HepG2 (cell line): ENCODE measurements around the gene PCSK6. TPM values are rescaled to one million over a fixed set of nuclear protein-coding genes. Genes with fewer than 3 reads are reported as not detected.
A peak's percentile ranks its signal among the peaks of the same experiment; 100 is the strongest.

Experiments
- ATAC-seq: fragments of 200-7000 bp; cut with Tn5 transposase; 3 replicates; pipeline ENCODE4 v1.9.1; 2020; ENCODE audit warnings: mild to moderate bottlenecking, moderate library complexity
- BruUV-seq: library from RNA; stranded (reverse); fragments of 400-500 nt; replicated peaks from 2 replicates; lab custom pipeline; 2021; lab: Mats Ljungman, UMichigan
- CTCF ChIA-PET: fragments of 300-600 bp; formaldehyde crosslinking; extraction: SDS; loops from one replicate; lab custom pipeline; 2021; ENCODE audit warnings: low total read pairs, inconsistent platforms, low intra/inter-chr PET ratio; lab: Yijun Ruan, JAX
- POLR2A ChIA-PET: fragments of 350-600 bp; sonication (Branson Sonifier 250); formaldehyde crosslinking; loops from one replicate; lab custom pipeline; 2020; ENCODE audit warnings: antibody characterized with exemption, inconsistent platforms; lab: Yijun Ruan, JAX
- DNase-seq: peaks from one replicate; pipeline ENCODE4 v3.0.0-alpha.2; 2015; ENCODE audit warnings: low spot score
- FAIRE-seq: peaks from 3 replicates; lab custom pipeline; 2011; peaks lifted over from hg19 to GRCh38; lab: Jason Lieb, UNC
- H2AFZ ChIP-seq: one replicate; pipeline ENCODE4 v1.6.1; 2011; ENCODE audit warnings: low read length, inconsistent platforms
- H3K27ac ChIP-seq: fragments of 300-600 bp; 3 replicates; pipeline ENCODE4 v1.8.0; 2011; ENCODE audit warnings: mixed run types, mild to moderate bottlenecking, mixed read lengths, low read length, inconsistent platforms; ENCODE audit not compliant: insufficient read depth; ENCODE audit errors: extremely low read length
- H3K27me3 ChIP-seq, 2 experiments: fragments of 200-600 bp in 1 of 2; 2 replicates in 1 of 2; 3 replicates in 1 of 2; pipeline versions ENCODE4 v1.6.0 to v1.8.0; 2011; ENCODE audit warnings: low read length in 2 of 2, mild to moderate bottlenecking in 2 of 2, moderate library complexity in 2 of 2, inconsistent platforms in 1 of 2; ENCODE audit not compliant: insufficient read depth in 2 of 2, control insufficient read depth in 1 of 2
- H3K36me3 ChIP-seq, 2 experiments: fragments of 200-600 bp in 1 of 2; replicated peaks in 1 of 2; 2 replicates in 1 of 2; 3 replicates in 1 of 2; pipeline versions ENCODE4 v1.5.1 to v1.8.0; 2011; ENCODE audit warnings: low read length in 2 of 2, inconsistent platforms in 1 of 2; ENCODE audit not compliant: insufficient read depth in 2 of 2, control insufficient read depth in 1 of 2
- H3K4me1 ChIP-seq: 2 replicates; pipeline ENCODE4 v1.5.1; 2012; ENCODE audit warnings: low read length, inconsistent platforms; ENCODE audit not compliant: insufficient read depth
- H3K4me2 ChIP-seq: 2 replicates; pipeline ENCODE4 v1.6.0; 2011; ENCODE audit warnings: low read depth, low read length, inconsistent platforms
- H3K4me3 ChIP-seq, 3 experiments: fragments of 200-600 bp in 1 of 3; sonication (generic), shearing (Covaris generic) in 1 of 3; replicated peaks in 1 of 3; 2 replicates each; pipeline ENCODE4 v1.5.1; 2011 to 2016; ENCODE audit warnings: low read length in 3 of 3, inconsistent platforms in 2 of 3, low read depth in 2 of 3, mild to moderate bottlenecking in 2 of 3, control low read depth in 1 of 3, mixed read lengths in 1 of 3; ENCODE audit not compliant: insufficient read depth in 1 of 3
- H3K79me2 ChIP-seq: one replicate; pipeline ENCODE4 v1.6.1; 2011; ENCODE audit warnings: low read length, inconsistent platforms; ENCODE audit not compliant: insufficient read depth
- H3K9ac ChIP-seq: 2 replicates; pipeline ENCODE4 v1.6.0; 2011; ENCODE audit warnings: mild to moderate bottlenecking, low read depth, low read length, inconsistent platforms; ENCODE audit not compliant: insufficient read depth
- H3K9me3 ChIP-seq: 2 replicates; pipeline ENCODE4 v1.5.1; 2012; ENCODE audit warnings: mild to moderate bottlenecking, low read length
- H4K20me1 ChIP-seq: 2 replicates; pipeline ENCODE4 v1.6.0; 2011; ENCODE audit warnings: inconsistent platforms, mild to moderate bottlenecking, low read length, moderate library complexity; ENCODE audit not compliant: insufficient read depth
- CSRNP1 ChIP-seq: sonication (generic); formaldehyde crosslinking; IDR thresholded peaks from 2 replicates; pipeline ENCODE4 v1.8.1; 2023; ENCODE audit warnings: mild to moderate bottlenecking, missing genetic modification reagents
- DNMT1 ChIP-seq: sonication (generic); formaldehyde crosslinking; IDR thresholded peaks from 2 replicates; pipeline ENCODE4 v1.5.1; 2020; ENCODE audit warnings: mild to moderate bottlenecking, missing genetic modification reagents
- DRAP1 ChIP-seq: IDR thresholded peaks from 2 replicates; pipeline ENCODE4 v1.6.1; 2016; ENCODE audit warnings: missing genetic modification reagents, missing compliant biosample characterization
- FOSL1 ChIP-seq: sonication (generic); formaldehyde crosslinking; IDR thresholded peaks from 2 replicates; pipeline ENCODE4 v1.9.0; 2021; ENCODE audit warnings: missing genetic modification reagents, borderline replicate concordance
- HOXA7 ChIP-seq: sonication (generic); formaldehyde crosslinking; IDR thresholded peaks from 2 replicates; pipeline ENCODE4 v1.8.1; 2022; ENCODE audit warnings: mild to moderate bottlenecking, missing genetic modification reagents, moderate library complexity
- IRF1 ChIP-seq: sonication (generic); formaldehyde crosslinking; IDR thresholded peaks from 2 replicates; pipeline ENCODE4 v1.4.0; 2020; ENCODE audit warnings: low read depth, mild to moderate bottlenecking, missing genetic modification reagents
- NFYC ChIP-seq: IDR thresholded peaks from 2 replicates; pipeline ENCODE4 v1.6.1; 2016; ENCODE audit warnings: missing genetic modification reagents, missing compliant biosample characterization
- PRPF4 ChIP-seq: fragments of 200-400 bp; formaldehyde crosslinking; IDR thresholded peaks from 2 replicates; pipeline ENCODE4 v1.6.1; 2016; ENCODE audit warnings: low read length, low read depth; ENCODE audit not compliant: poor library complexity, severe bottlenecking
- SRSF4 ChIP-seq: fragments of 200-400 bp; formaldehyde crosslinking; IDR thresholded peaks from one replicate; pipeline ENCODE4 v1.6.1; 2018; ENCODE audit warnings: mild to moderate bottlenecking, low read depth, low read length, moderate library complexity; ENCODE audit not compliant: poor library complexity, severe bottlenecking
- SYNCRIP ChIP-seq: fragments of 200-400 bp; formaldehyde crosslinking; IDR thresholded peaks from 2 replicates; pipeline ENCODE4 v1.6.1; 2018; ENCODE audit warnings: mild to moderate bottlenecking, low read depth, low read length; ENCODE audit not compliant: insufficient read depth
- THAP11 ChIP-seq: IDR thresholded peaks from 2 replicates; pipeline ENCODE4 v1.6.1; 2016; ENCODE audit warnings: missing biosample characterization, missing genetic modification reagents
- ZBTB26 ChIP-seq: IDR thresholded peaks from 2 replicates; pipeline ENCODE4 v1.6.1; 2016; ENCODE audit warnings: missing compliant biosample characterization, missing genetic modification reagents, borderline replicate concordance
- ZC3H13 ChIP-seq: sonication (generic); formaldehyde crosslinking; IDR thresholded peaks from 2 replicates; pipeline ENCODE4 v1.8.1; 2023; ENCODE audit warnings: mild to moderate bottlenecking, missing genetic modification reagents, moderate library complexity
- ZNF224 ChIP-seq: sonication (generic); formaldehyde crosslinking; IDR thresholded peaks from 2 replicates; pipeline ENCODE4 v1.5.0; 2020; ENCODE audit warnings: mild to moderate bottlenecking, missing genetic modification reagents
- ZNF256 ChIP-seq: sonication (generic); formaldehyde crosslinking; conservative IDR thresholded peaks from 2 replicates; pipeline ENCODE4 v1.4.0; 2020; ENCODE audit warnings: missing genetic modification reagents
- ZNF558 ChIP-seq: sonication (generic); formaldehyde crosslinking; IDR thresholded peaks from 2 replicates; pipeline ENCODE4 v1.9.0; 2022; ENCODE audit warnings: mild to moderate bottlenecking, missing genetic modification reagents, borderline replicate concordance
- ZNF713 ChIP-seq: sonication (generic); formaldehyde crosslinking; IDR thresholded peaks from 2 replicates; pipeline ENCODE4 v1.4.0; 2020; ENCODE audit warnings: mild to moderate bottlenecking, missing genetic modification reagents
- ZNF720 ChIP-seq: sonication (generic); formaldehyde crosslinking; IDR thresholded peaks from 2 replicates; pipeline ENCODE4 v1.4.0; 2020; ENCODE audit warnings: missing genetic modification reagents
- ZNF792 ChIP-seq: IDR thresholded peaks from 2 replicates; pipeline ENCODE4 v1.6.1; 2016
- WGBS: methylation state at CpG from one replicate; pipeline ENCODE4 v1.1.6; 2017; ENCODE audit warnings: low lambda C conversion rate; 5-methylcytosine and 5-hydroxymethylcytosine counted together
- in situ Hi-C: cut with HindIII; loops from 2 replicates; pipeline ENCODE4 v1.10.0; 2017; ENCODE audit warnings: low pct_unique_long_range_greater_than_20kb; ENCODE audit not compliant: extremely low pct_ligation_motif_present
- intact Hi-C: fragments of 100-400 bp; cut with micrococcal nuclease; formaldehyde crosslinking; loops from one replicate; pipeline ENCODE4 v1.10.0; 2022; ENCODE audit not compliant: unreplicated experiment
- polyA plus RNA-seq, 8 experiments: library from polyadenylated mRNA; depleted of rRNA in 3 of 8; stranded (reverse) in 7 of 8; unstranded in 1 of 8; fragments of >200 nt; fragmentation: Illumina TruSeq in 4 of 8; extraction: Trizol in 4 of 8; gene quantifications; 2 replicates each; pipeline versions ENCODE4 v1.2.1 to v1.2.3, GENCODE V29; 2011 to 2016; ENCODE audit warnings: low read depth in 4 of 8, missing spikeins in 1 of 8, mixed read lengths in 1 of 8; ENCODE audit not compliant: insufficient read depth in 1 of 8
- total RNA-seq, 5 experiments: library from RNA; depleted of rRNA; stranded (reverse); fragments of >200 nt; fragmentation: Illumina TruSeq; extraction: Trizol; gene quantifications; 2 replicates each; pipeline ENCODE4 v1.2.3, GENCODE V29; 2016; ENCODE audit warnings: low read depth in 1 of 5

The PCSK6 gene
- total and polyA plus RNA-seq, 2 of the 13 experiments (the other 11 are each of a cell fraction or from before 2014, with no cell fraction given): 56.5 to 155 TPM

GRCh38 chr15:101526890-101527289, 37.4 kb upstream of the PCSK6 start:
- BruUV-seq: no TSS peak
- 70% methylated on average over 7 of the region's 7 CpGs for WGBS
- no peak for DNase-seq
- H3K27me3 ChIP-seq: no peaks in the 10 kb centered on the region
- H3K9ac ChIP-seq: peak overlapping the region; percentile 93
- no peak for TF ChIP-seq DRAP1 (CRISPR knock-in tag)
- TF ChIP-seq ZNF713 (CRISPR knock-in tag): 0 out of 2 replicates have a peak, but pooled peaks have one; percentile 9
- TF ChIP-seq IRF1: no peak
- no peak for TF ChIP-seq CSRNP1 (CRISPR knock-in tag)
- no peak for TF ChIP-seq SYNCRIP
- no peak for TF ChIP-seq HOXA7 (CRISPR knock-in tag)
- TF ChIP-seq FOSL1 (CRISPR knock-in tag): no peak
- no peak for TF ChIP-seq ZNF720 (CRISPR knock-in tag)
- TF ChIP-seq ZC3H13: 0 out of 2 replicates have a peak, but pooled peaks have one; percentile 2
- TF ChIP-seq SRSF4: no peak
- TF ChIP-seq DNMT1 (CRISPR knock-in tag): no peak
- peak; percentile 7; the same call in 1 of the 2 replicates for TF ChIP-seq ZNF224
- peak; percentile 20 for TF ChIP-seq PRPF4
- TF ChIP-seq ZBTB26 (CRISPR knock-in tag): no peak
- no peak for TF ChIP-seq ZNF256 (CRISPR knock-in tag)
- no peak for TF ChIP-seq ZNF558 (CRISPR knock-in tag)
- TF ChIP-seq ZNF792: no peak
- no peak for TF ChIP-seq THAP11 (CRISPR knock-in tag)
- TF ChIP-seq NFYC (CRISPR knock-in tag): 0 out of 2 replicates have a peak, but pooled peaks have one; percentile 0
- in situ Hi-C loops: no loop called here
- intact Hi-C loops: loop anchor here (5.0 kb wide), 1 partner anchor 115 kb away; no protein-coding TSS in a partner anchor
- no peaks in the 10 kb centered on the region for H3K79me2 ChIP-seq
- FAIRE-seq: no peak
- POLR2A ChIA-PET: interaction anchor here (1.0 to 3.8 kb wide), 15 partner anchors 12 to 232 kb away, joined by 3 to 92 read pairs (median 13); partner anchors contain the start of genes PCSK6 and SNRPA1
- H3K27ac ChIP-seq: peak overlapping the region; percentile 98
- no peak overlapping the region for H3K4me3 ChIP-seq
- no peak overlapping the region for H2AFZ ChIP-seq
- H3K4me2 ChIP-seq: peak overlapping the region; percentile 98
- H4K20me1 ChIP-seq: no peaks in the 10 kb centered on the region
- H3K9me3 ChIP-seq: no peaks in the 10 kb centered on the region
- H3K4me1 ChIP-seq: peaks cover 91% of the 10 kb centered on the region
- no peak for ATAC-seq
- no peaks in the 10 kb centered on the region for H3K36me3 ChIP-seq
- CTCF ChIA-PET: no interaction called here
